Measurements from ENCODE around the gene DLX5. TPM values are rescaled to one million over a fixed set of nuclear protein-coding genes. Genes with fewer than 3 reads are reported as not detected.

The DLX5 gene
- total RNA-seq, 2 donors from 2014 or later = not detected

DNA sequence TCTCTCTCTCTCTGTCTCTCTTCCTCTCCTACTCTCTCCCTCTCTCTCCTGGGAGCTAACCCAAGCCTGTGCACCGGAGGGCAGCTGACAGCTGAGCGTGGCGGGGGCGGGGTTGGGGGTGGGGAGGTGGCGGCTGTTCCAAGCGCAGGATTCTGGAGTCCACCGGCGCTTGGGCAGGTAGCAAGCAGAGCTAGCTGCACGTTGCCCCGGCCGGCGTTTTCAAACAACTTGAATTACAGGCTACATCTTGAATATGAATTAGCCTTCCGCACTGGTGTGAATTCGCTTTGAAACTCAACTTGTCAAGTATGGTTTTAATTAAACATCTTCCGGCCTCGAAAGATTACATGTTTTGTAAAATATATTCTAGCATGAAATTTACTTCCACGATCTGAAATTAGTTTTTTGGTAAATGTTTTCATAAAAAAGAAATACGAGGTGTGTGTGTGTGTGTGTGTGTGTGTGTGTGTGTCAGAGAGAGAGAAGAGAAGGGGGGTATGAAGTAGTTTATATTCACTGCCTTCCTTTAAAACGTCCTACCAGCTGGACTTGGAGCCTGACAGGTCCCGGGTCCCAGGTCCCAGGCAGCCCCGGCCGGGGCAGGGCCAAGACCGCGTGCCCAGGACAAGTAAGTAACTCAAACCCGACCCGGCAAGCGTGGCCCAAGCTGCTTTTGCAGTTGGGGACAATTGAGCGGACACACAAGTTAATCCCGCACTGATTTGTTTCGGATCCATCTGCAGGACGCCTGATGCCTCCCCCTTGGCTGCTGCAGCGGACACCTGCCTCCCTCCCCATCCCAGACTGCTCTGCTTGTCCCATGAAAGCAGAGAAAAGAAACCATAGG is 28.3 kb downstream of the DLX5 start:
- intact Hi-C loops (cut with DNase I) = no loop called here
- no peak for DNase-seq
- Histone ChIP-seq H3K9me3 (no peaks in the 10 kb centered on the region), H3K27me3 (peaks cover 89% of the 10 kb centered on the region), H3K4me3 (no peak overlapping the region), H3K9ac (ENCODE audit: low read depth in 2 of 2, low read length in 2 of 2) (no peak overlapping the region), H3K27ac (no peak overlapping the region), H3K36me3 (no peaks in the 10 kb centered on the region), H3K4me1 (no peaks in the 10 kb centered on the region)
- TF ChIP-seq, protein P1, sequence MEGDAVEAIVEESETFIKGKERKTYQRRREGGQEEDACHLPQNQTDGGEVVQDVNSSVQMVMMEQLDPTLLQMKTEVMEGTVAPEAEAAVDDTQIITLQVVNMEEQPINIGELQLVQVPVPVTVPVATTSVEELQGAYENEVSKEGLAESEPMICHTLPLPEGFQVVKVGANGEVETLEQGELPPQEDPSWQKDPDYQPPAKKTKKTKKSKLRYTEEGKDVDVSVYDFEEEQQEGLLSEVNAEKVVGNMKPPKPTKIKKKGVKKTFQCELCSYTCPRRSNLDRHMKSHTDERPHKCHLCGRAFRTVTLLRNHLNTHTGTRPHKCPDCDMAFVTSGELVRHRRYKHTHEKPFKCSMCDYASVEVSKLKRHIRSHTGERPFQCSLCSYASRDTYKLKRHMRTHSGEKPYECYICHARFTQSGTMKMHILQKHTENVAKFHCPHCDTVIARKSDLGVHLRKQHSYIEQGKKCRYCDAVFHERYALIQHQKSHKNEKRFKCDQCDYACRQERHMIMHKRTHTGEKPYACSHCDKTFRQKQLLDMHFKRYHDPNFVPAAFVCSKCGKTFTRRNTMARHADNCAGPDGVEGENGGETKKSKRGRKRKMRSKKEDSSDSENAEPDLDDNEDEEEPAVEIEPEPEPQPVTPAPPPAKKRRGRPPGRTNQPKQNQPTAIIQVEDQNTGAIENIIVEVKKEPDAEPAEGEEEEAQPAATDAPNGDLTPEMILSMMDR (IDR thresholded peaks at IDR 0.05) = no peak

DNA sequence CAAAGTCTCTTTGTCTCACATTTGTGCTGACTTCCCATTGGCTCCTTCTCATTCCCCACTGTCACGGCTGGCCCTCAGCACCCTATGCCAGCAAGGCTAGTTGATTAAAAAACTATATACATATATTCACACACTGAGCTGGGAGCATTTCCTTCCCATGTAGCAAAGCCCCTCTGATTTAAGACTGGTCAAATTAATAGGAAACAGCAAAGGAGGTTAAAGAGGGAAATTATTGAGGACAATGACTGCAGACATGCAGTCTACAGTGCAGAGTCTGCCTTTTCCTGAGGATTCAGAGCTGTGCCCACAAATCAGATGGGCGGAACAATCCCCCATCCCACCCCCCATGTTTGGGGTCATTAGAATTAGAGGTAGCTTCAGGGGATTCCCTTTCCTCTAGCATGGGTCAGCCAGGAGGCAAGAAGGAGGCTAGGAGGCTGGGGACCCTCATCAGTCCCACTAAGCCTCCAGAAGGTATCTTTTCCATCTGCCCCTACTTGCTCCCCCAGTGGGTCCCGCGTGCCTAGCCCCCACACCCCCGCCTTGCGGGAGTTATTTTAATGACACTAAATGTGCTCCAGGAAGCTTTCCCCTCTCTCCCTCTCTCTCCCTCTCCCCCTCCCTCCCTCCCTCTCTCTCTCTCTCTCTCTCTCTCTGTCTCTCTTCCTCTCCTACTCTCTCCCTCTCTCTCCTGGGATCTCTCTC is 29.1 kb downstream of the DLX5 start:
- no peaks in the 10 kb centered on the region for H3K4me1 ChIP-seq
- H3K27me3 ChIP-seq = peaks cover 86% of the 10 kb centered on the region
- no peaks in the 10 kb centered on the region for H3K9me3 ChIP-seq
- TF ChIP-seq, protein P1 (IDR thresholded peaks at IDR 0.05) = no peak
- no peak overlapping the region for H3K4me3 ChIP-seq
- H3K36me3 ChIP-seq = no peaks in the 10 kb centered on the region
- no peak overlapping the region for H3K27ac ChIP-seq
- no peak overlapping the region for H3K9ac ChIP-seq (ENCODE audit: low read depth in 2 of 2, low read length in 2 of 2)
- intact Hi-C loops (cut with DNase I) = no loop called here
- no peak for DNase-seq

DNA sequence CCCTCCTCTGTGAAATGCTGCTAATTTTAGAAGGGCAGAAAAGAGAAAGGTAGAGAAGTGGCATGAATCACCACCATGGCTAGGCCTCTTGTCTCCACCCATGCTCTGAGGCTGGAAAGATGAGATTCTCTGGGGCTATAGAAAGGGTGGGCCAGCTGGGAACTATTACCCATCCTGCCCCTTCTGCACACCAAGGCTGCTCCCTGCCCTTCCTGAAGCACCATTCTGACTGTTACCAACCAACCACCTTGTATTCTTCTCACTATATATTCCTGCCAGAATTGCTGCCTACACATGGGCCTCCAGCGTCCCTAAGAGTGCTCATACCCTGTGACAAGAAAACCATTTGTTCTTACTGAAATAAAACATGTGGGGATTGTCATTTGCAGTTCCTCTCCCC is 30.7 kb downstream of the DLX5 start:
- Histone ChIP-seq H3K9ac (ENCODE audit: low read depth in 2 of 2, low read length in 2 of 2) (no peak overlapping the region), H3K27me3 (peaks cover 77% of the 10 kb centered on the region), H3K27ac (no peak overlapping the region), H3K4me1 (no peaks in the 10 kb centered on the region), H3K9me3 (no peaks in the 10 kb centered on the region), H3K36me3 (no peaks in the 10 kb centered on the region), H3K4me3 (no peak overlapping the region)
- TF ChIP-seq, protein P1 (IDR thresholded peaks at IDR 0.05) = no peak
- intact Hi-C loops (cut with DNase I) = no loop called here
- DNase-seq = no peak

DNA sequence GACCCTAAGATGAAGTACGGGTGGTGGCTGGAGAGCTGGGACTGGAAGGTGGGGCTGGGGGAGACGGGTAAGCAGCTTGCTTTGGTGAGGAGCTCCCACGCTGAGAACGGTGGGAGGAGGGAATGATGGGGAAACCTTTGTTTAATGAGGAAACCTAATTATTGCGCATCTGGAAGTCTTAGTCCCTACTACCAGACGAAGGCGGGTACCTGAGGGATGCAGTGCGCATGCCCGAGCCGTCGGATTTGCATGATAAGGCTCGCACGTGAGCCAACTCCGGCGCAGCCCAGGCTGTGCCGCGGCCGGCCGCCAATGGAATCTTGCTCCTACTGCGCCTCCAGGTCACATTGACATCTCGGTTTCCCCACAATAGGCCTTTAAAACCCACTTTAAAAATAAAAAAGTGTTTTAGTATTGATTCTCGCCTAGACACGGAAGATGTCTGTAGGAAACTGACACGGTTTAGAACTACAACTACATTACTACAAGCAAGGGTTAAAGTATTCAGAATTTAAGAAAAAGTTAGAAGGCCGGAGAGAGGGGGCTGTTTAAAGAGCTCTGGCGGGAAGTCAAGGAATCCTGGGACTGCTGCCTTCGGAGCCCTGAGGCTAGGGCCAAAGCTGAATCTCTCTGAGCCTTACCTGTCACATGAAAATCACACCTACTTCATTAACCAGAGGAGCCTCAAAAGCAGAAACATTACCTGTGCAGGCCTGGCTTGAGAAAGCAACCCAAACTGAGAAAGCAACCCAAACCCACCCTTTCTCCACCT is 31.4 kb downstream of the DLX5 start:
- Histone ChIP-seq H3K4me3 (no peak overlapping the region), H3K9me3 (no peaks in the 10 kb centered on the region), H3K9ac (ENCODE audit: low read depth in 2 of 2, low read length in 2 of 2) (no peak overlapping the region), H3K27me3 (peaks cover 77% of the 10 kb centered on the region), H3K27ac (no peak overlapping the region), H3K4me1 (no peaks in the 10 kb centered on the region), H3K36me3 (no peaks in the 10 kb centered on the region)
- no peak for DNase-seq
- TF ChIP-seq, protein P1 (IDR thresholded peaks at IDR 0.05) = no peak
- intact Hi-C loops (cut with DNase I) = no loop called here

- no peak for DNase-seq
- Histone ChIP-seq H3K9me3 (no peaks in the 10 kb centered on the region), H3K9ac (ENCODE audit: low read depth in 2 of 2, low read length in 2 of 2) (no peak overlapping the region), H3K27me3 (peaks cover 68% of the 10 kb centered on the region), H3K36me3 (no peaks in the 10 kb centered on the region), H3K4me3 (no peak overlapping the region), H3K4me1 (no peaks in the 10 kb centered on the region), H3K27ac (no peak overlapping the region)
- intact Hi-C loops (cut with DNase I) = no loop called here
- TF ChIP-seq, protein P1 (IDR thresholded peaks at IDR 0.05) = no peak
These were observed 32.2 kb downstream of the DLX5 start for GRCh38 chr7:96992192-96993005.

Measured in colonic mucosa (tissue), 4 donors.